Activated B cell treated with CpG ODN at 0.5 μM for 24 hours (primary cell): ENCODE measurements around the gene ZNF181. TPM values are rescaled to one million over a fixed set of nuclear protein-coding genes. Genes with fewer than 3 reads are reported as not detected.

Experiments used
- ATAC-seq: fragments of 200-7000 bp; cut with Tn5 transposase; one replicate; pipeline ENCODE4 v1.10.0; 2021; ENCODE audit warnings: low read depth, mild to moderate bottlenecking, moderate library complexity
- CTCF ChIA-PET: fragments of 350-600 bp; sonication (Branson Sonifier 250); formaldehyde crosslinking; loops from one replicate; lab custom pipeline; 2021; ENCODE audit warnings: antibody characterized with exemption; lab: Charles Lee
- POLR2A ChIA-PET: fragments of 350-600 bp; sonication (Branson Sonifier 250); formaldehyde crosslinking; loops from one replicate; lab custom pipeline; 2021; ENCODE audit warnings: antibody characterized with exemption; lab: Charles Lee
- DNase-seq: peaks from one replicate; pipeline ENCODE4 v3.0.0; 2022
- H3K27ac Mint-ChIP-seq: one replicate; pipeline ENCODE4 v1.8.0; 2020; ENCODE audit warnings: mixed read lengths
- H3K27me3 Mint-ChIP-seq: one replicate; pipeline ENCODE4 v1.8.0; 2021; ENCODE audit warnings: mixed read lengths
- H3K36me3 Mint-ChIP-seq: one replicate; pipeline ENCODE4 v1.8.0; 2021; ENCODE audit warnings: low read depth, mixed read lengths
- H3K4me1 Mint-ChIP-seq: one replicate; pipeline ENCODE4 v1.8.0; 2021; ENCODE audit warnings: mixed read lengths
- H3K4me3 Mint-ChIP-seq: one replicate; pipeline ENCODE4 v1.8.0; 2020; ENCODE audit warnings: mild to moderate bottlenecking, mixed read lengths
- H3K9me3 Mint-ChIP-seq: one replicate; pipeline ENCODE4 v1.8.0; 2020; ENCODE audit warnings: mixed read lengths
- intact Hi-C: fragments of 100-400 bp; cut with micrococcal nuclease; formaldehyde crosslinking; loops from one replicate; pipeline ENCODE4 v1.15.1; 2024
- total RNA-seq: library from RNA; stranded (reverse); gene quantifications from 2 replicates; pipeline ENCODE4 v1.2.3, GENCODE V29; 2022
- TF ChIP-seq, protein P1 (sequence below): fragments of 200-600 bp; IDR thresholded peaks from one replicate; pipeline ENCODE4 v1.8.0; 2022; ENCODE audit warnings: antibody characterized with exemption, mild to moderate bottlenecking

Gene ZNF181
- total RNA-seq, 1 donor from 2014 or later: 8.2 TPM

DNA sequence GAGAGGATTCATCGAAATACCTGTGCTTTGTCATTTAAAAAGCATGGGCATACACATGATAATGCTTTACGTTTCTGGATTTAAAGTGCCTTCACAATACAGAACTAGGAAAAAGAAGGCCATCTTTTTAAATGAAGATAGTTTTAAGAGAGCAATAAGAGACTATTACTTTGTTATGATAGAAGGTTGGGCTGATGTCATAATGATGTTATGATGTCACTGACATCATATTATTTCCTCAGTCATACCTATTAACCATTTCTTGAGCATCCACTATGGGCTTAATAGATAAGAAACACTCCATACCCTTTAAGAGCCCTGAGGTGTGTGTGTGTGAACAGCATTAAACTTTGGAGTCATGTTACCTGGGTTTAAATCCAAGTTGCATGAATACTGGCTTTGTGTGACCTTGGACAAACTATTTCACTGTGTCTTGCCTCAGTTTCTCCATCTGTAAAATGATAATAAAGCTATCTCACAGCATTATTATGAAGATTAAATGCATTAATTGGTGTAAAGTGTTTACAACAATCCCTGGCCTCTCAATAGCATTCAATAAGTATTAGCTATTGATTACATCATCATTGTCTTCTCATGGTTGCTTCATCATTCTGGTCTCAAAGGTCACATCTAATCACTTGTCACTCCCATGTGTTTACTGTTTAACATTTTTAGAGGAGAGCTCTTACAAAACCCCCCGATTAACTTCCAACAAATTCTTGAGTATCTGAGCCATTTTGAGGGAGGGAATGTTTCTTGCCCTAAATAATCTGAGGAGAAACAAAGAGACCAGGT is 11.1 kb downstream of the ZNF181 start:
- no peaks in the 10 kb centered on the region for H3K27me3 Mint-ChIP-seq
- intact Hi-C loops: no loop called here
- peaks cover 43% of the 10 kb centered on the region for H3K9me3 Mint-ChIP-seq
- no peak overlapping the region for H3K27ac Mint-ChIP-seq
- H3K4me3 Mint-ChIP-seq: no peak overlapping the region
- H3K4me1 Mint-ChIP-seq: no peaks in the 10 kb centered on the region
- peaks cover 47% of the 10 kb centered on the region for H3K36me3 Mint-ChIP-seq
- ChIA-PET POLR2A (no interaction called here), CTCF (no interaction called here)
- no peak for ATAC-seq
- TF ChIP-seq, protein P1, sequence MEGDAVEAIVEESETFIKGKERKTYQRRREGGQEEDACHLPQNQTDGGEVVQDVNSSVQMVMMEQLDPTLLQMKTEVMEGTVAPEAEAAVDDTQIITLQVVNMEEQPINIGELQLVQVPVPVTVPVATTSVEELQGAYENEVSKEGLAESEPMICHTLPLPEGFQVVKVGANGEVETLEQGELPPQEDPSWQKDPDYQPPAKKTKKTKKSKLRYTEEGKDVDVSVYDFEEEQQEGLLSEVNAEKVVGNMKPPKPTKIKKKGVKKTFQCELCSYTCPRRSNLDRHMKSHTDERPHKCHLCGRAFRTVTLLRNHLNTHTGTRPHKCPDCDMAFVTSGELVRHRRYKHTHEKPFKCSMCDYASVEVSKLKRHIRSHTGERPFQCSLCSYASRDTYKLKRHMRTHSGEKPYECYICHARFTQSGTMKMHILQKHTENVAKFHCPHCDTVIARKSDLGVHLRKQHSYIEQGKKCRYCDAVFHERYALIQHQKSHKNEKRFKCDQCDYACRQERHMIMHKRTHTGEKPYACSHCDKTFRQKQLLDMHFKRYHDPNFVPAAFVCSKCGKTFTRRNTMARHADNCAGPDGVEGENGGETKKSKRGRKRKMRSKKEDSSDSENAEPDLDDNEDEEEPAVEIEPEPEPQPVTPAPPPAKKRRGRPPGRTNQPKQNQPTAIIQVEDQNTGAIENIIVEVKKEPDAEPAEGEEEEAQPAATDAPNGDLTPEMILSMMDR: no peak
- no peak for DNase-seq

DNA sequence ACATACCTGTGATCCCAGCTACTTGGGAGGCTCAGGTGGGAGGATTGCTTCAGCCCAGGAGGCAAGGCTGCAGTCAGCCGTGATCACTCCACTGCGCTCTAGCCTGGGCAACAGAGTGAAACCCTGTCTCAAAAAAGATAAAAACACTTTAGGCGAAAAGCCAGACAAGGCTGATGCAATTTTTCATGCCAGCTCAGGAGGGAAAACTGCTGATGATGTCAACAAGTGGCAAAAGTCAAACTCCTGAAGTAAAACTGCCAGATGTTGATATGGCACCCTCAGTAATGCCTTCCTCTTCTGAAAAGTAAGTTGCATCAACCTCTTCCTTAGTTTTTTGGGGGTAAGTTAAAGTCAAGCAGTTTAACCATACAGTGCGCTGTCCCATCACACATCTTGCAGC is 23.4 kb downstream of the ZNF181 start:
- no peak for ATAC-seq
- no peak for DNase-seq
- TF ChIP-seq, protein P1: no peak
- Mint-ChIP-seq H3K27me3 (no peaks in the 10 kb centered on the region), H3K27ac (no peak overlapping the region), H3K9me3 (peaks cover 50% of the 10 kb centered on the region), H3K36me3 (peaks cover 52% of the 10 kb centered on the region), H3K4me1 (no peaks in the 10 kb centered on the region), H3K4me3 (no peak overlapping the region)
- CTCF ChIA-PET: no interaction called here
- POLR2A ChIA-PET: no interaction called here
- intact Hi-C loops: no loop called here

DNA sequence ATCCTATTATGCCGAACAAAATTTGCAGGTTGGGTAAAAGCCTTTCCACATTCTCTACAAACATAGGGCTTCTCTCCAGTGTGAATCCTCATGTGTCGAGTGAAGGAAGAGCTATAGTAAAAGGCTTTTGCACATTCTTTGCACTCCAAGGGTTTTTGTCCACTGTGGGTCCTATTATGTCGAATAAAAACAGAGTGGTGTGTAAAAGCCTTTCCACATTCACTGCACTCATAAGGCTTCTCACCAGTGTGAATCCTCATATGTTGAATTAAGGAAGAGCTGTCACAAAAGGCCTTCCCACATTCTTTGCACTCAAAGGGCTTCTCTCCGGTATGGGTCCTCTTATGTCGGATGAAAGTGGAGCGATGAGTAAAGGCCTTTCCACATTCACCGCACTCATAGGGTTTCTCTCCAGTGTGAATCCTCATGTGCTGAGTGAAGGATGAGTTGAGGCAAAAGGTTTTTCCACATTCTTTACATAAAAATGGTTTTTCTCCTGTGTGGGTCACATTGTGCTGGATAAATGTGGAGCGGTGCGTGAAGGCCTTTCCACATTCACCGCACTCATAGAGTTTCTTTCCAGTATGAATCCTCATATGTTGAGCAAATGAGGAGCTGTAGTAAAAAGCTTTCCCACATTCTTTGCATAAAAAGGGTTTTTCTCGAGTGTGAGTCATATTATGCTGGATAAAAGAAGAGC is 25.3 kb downstream of the ZNF181 start:
- POLR2A ChIA-PET: no interaction called here
- TF ChIP-seq, protein P1: no peak
- Mint-ChIP-seq H3K4me3 (no peak overlapping the region), H3K9me3 (peaks cover 49% of the 10 kb centered on the region), H3K4me1 (no peaks in the 10 kb centered on the region), H3K27me3 (no peaks in the 10 kb centered on the region), H3K36me3 (peaks cover 57% of the 10 kb centered on the region), H3K27ac (no peak overlapping the region)
- intact Hi-C loops: no loop called here
- CTCF ChIA-PET: no interaction called here
- no peak for ATAC-seq
- DNase-seq: no peak

DNA sequence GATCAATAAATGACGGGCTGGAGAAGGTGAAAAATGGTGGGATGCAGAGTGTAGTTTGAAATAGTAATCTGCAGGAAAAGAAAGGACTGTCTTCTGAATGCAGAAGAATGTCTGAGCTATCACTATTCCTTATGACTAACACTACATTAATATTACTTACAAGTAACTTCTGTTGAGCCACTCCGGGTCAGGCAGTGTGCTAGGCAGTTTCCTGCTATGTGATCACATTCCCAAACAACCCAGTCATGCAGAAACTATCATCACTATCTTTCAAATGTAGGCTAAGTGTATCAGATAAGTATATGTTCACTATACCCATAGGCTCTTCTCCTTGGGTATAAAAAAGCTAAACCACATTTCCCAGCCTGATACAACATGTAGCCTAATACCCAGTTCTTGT is 32.3 kb downstream of the ZNF181 start:
- peaks cover 60% of the 10 kb centered on the region for H3K36me3 Mint-ChIP-seq
- no peak for ATAC-seq
- no peaks in the 10 kb centered on the region for H3K27me3 Mint-ChIP-seq
- DNase-seq: no peak
- intact Hi-C loops: no loop called here
- ChIA-PET POLR2A (interaction anchor here (0.6 kb wide), 1 partner anchor 83 kb away, joined by 12 read pairs; no protein-coding TSS in a partner anchor), CTCF (no interaction called here)
- TF ChIP-seq, protein P1: no peak
- no peak overlapping the region for H3K27ac Mint-ChIP-seq
- no peak overlapping the region for H3K4me3 Mint-ChIP-seq
- H3K4me1 Mint-ChIP-seq: no peaks in the 10 kb centered on the region
- H3K9me3 Mint-ChIP-seq: peaks cover 22% of the 10 kb centered on the region

DNA sequence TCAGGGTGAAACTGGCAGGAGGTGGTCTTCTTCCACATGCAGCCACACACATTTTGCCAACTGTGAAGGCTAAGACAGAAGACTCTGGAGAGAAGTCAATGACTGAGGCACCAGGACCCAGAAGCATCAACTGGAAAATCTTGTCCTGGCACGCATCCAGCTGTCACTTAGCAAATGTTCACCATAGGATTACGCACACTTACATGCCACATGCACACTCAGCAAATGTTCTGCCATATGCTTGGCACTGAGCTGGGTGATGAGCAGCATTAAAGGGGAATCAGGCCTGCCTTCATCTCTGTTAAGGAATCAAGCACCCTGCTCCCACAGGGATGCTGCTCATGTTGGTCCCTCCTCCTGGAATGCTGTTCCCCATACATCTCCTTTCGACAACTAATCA is 33.9 kb downstream of the ZNF181 start:
- intact Hi-C loops: no loop called here
- H3K9me3 Mint-ChIP-seq: peaks cover 17% of the 10 kb centered on the region
- H3K4me3 Mint-ChIP-seq: no peak overlapping the region
- peaks cover 11% of the 10 kb centered on the region for H3K4me1 Mint-ChIP-seq
- TF ChIP-seq, protein P1: no peak
- DNase-seq (no peak), ATAC-seq (no peak)
- peaks cover 47% of the 10 kb centered on the region for H3K36me3 Mint-ChIP-seq
- CTCF ChIA-PET: no interaction called here
- POLR2A ChIA-PET: no interaction called here
- no peak overlapping the region for H3K27ac Mint-ChIP-seq
- H3K27me3 Mint-ChIP-seq: no peaks in the 10 kb centered on the region
